HCT116 (cell line): Measurements from ENCODE around the gene ZRANB1. TPM values are rescaled to one million over a fixed set of nuclear protein-coding genes. Genes with fewer than 3 reads are reported as not detected.

Experiments
- ATAC-seq: fragments of 200-7000 bp; cut with Tn5 transposase; 2 replicates; pipeline ENCODE4 v1.9.1; 2020; ENCODE audit warnings: mild to moderate bottlenecking, moderate library complexity
- BruUV-seq: library from RNA; stranded (reverse); fragments of 400-500 nt; replicated peaks from 2 replicates; lab custom pipeline; 2021; lab: Mats Ljungman, UMichigan
- CTCF ChIA-PET: fragments of 300-600 bp; sonication (Branson Sonifier 250); formaldehyde crosslinking; loops from one replicate; lab custom pipeline; 2021; ENCODE audit warnings: antibody characterized with exemption; lab: Charles Lee
- POLR2A ChIA-PET: fragments of 300-600, 350-600 bp; sonication (Branson Sonifier 250); formaldehyde crosslinking; loops from one replicate; lab custom pipeline; 2021; ENCODE audit warnings: antibody characterized with exemption; lab: Charles Lee
- RAD21 ChIA-PET, 2 experiments: fragments of 300-600 bp; sonication (Branson Sonifier 250); formaldehyde crosslinking; loops; one replicate each; lab custom pipeline; 2023; ENCODE audit warnings: low total read pairs in 2 of 2; ENCODE audit not compliant: uncharacterized antibody in 2 of 2, unreplicated experiment in 2 of 2, low non-redundant PET in 1 of 2; lab: Charles Lee
- DNase-seq: peaks from one replicate; pipeline ENCODE4 v3.0.0-alpha.2; 2010; ENCODE audit warnings: low read depth, low spot score
- H2AFZ ChIP-seq: fragments of 200-600 bp; shearing (Covaris generic), sonication (generic); 2 replicates; pipeline ENCODE4 v1.6.1; 2017; ENCODE audit warnings: low read depth, mixed run types, mixed read lengths, antibody characterized with exemption, low read length; ENCODE audit not compliant: poor library complexity, severe bottlenecking
- H3K27ac ChIP-seq: 2 replicates; pipeline ENCODE4 v1.5.1; 2012; ENCODE audit warnings: low read depth, low read length
- H3K27me3 ChIP-seq: fragments of 200-600 bp; sonication (generic); 2 replicates; pipeline ENCODE4 v1.6.1; 2016; ENCODE audit warnings: mixed run types, low read length, mixed read lengths; ENCODE audit not compliant: insufficient read depth
- H3K36me3 ChIP-seq, 2 experiments: fragments of 200-500 bp in 1 of 2; fragments of 200-600 bp in 1 of 2; sonication (Bioruptor generic) in 1 of 2; sonication (generic) in 1 of 2; 2 replicates each; pipeline versions ENCODE4 v1.5.1 to v1.6.1; 2014 to 2016; ENCODE audit warnings: low read length in 2 of 2, inconsistent platforms in 1 of 2, mixed read lengths in 1 of 2, mixed run types in 1 of 2; ENCODE audit not compliant: insufficient read depth in 2 of 2, control insufficient read depth in 1 of 2
- H3K4me1 ChIP-seq, 2 experiments: fragments of 200-600 bp in 1 of 2; sonication (generic) in 1 of 2; 2 replicates each; pipeline versions ENCODE4 v1.5.1 to v1.6.1; 2012 to 2017; ENCODE audit warnings: low read length in 2 of 2, inconsistent platforms in 1 of 2, mild to moderate bottlenecking in 1 of 2, mixed read lengths in 1 of 2, mixed run types in 1 of 2, moderate library complexity in 1 of 2; ENCODE audit not compliant: insufficient read depth in 2 of 2, control insufficient read depth in 1 of 2
- H3K4me2 ChIP-seq: fragments of 200-600 bp; sonication (generic); 2 replicates; pipeline ENCODE4 v1.6.1; 2017; ENCODE audit warnings: mixed run types, low read length, mixed read lengths
- H3K4me3 ChIP-seq, 2 experiments: fragments of 200-600 bp in 1 of 2; sonication (generic) in 1 of 2; replicated peaks in 1 of 2; 2 replicates each; pipeline ENCODE4 v1.5.1; 2011 to 2016; ENCODE audit warnings: low read length in 2 of 2, control low read depth in 1 of 2, low read depth in 1 of 2, mild to moderate bottlenecking in 1 of 2, mixed read lengths in 1 of 2, mixed run types in 1 of 2
- H3K79me2 ChIP-seq: fragments of 200-600 bp; sonication (generic); 2 replicates; pipeline ENCODE4 v1.6.1; 2017; ENCODE audit warnings: mild to moderate bottlenecking, mixed run types, low read length, moderate library complexity, mixed read lengths; ENCODE audit not compliant: insufficient read depth
- H3K9ac ChIP-seq: fragments of 200-600 bp; sonication (generic); 2 replicates; pipeline ENCODE4 v1.6.1; 2016; ENCODE audit warnings: low read length, mixed read lengths
- H3K9me2 ChIP-seq: fragments of 200-600 bp; sonication (generic), shearing (Covaris generic); 2 replicates; pipeline ENCODE4 v1.6.1; 2017; ENCODE audit warnings: mixed run types, mild to moderate bottlenecking, moderate library complexity; ENCODE audit not compliant: insufficient read depth
- H3K9me3 ChIP-seq, 2 experiments: fragments of 200-500 bp in 1 of 2; fragments of 200-600 bp in 1 of 2; sonication (Bioruptor generic) in 1 of 2; sonication (generic) in 1 of 2; 2 replicates each; pipeline ENCODE4 v1.6.1; 2014 to 2017; ENCODE audit warnings: low read length in 2 of 2, mixed read lengths in 2 of 2, inconsistent platforms in 1 of 2, low read depth in 1 of 2, mild to moderate bottlenecking in 1 of 2, mixed run types in 1 of 2, moderate library complexity in 1 of 2; ENCODE audit not compliant: control insufficient read depth in 1 of 2, insufficient read depth in 1 of 2
- H4K20me1 ChIP-seq: fragments of 200-600 bp; sonication (generic), shearing (Covaris generic); 2 replicates; pipeline ENCODE4 v1.6.1; 2017; ENCODE audit warnings: mixed run types, mild to moderate bottlenecking, moderate library complexity; ENCODE audit not compliant: insufficient read depth
- CBX3 ChIP-seq: IDR thresholded peaks from 2 replicates; pipeline ENCODE4 v1.6.1; 2012; ENCODE audit warnings: low read depth
- CEBPB ChIP-seq: IDR thresholded peaks from 2 replicates; pipeline ENCODE4 v1.6.1; 2012; ENCODE audit warnings: low read depth
- ELF1 ChIP-seq: IDR thresholded peaks from 2 replicates; pipeline ENCODE4 v1.6.1; 2012; ENCODE audit warnings: low read depth, borderline replicate concordance
- EZH2 ChIP-seq: fragments of 200-600 bp; sonication (generic); IDR thresholded peaks from 2 replicates; pipeline ENCODE4 v1.6.1; 2017; ENCODE audit warnings: antibody characterized with exemption, mixed run types
- EZH2phosphoT487 ChIP-seq: fragments of 200-600 bp; IDR thresholded peaks from 2 replicates; pipeline ENCODE4 v1.6.1; 2018; ENCODE audit warnings: antibody characterized with exemption, borderline replicate concordance
- FOSL1 ChIP-seq: IDR thresholded peaks from 2 replicates; pipeline ENCODE4 v1.6.1; 2012; ENCODE audit warnings: low read depth
- POLR2A ChIP-seq: IDR thresholded peaks from 2 replicates; pipeline ENCODE4 v1.7.0; 2011; ENCODE audit warnings: borderline replicate concordance; ENCODE audit not compliant: insufficient read depth, insufficient read length; ENCODE audit errors: extremely low read depth
- RAD21 ChIP-seq: IDR thresholded peaks from 2 replicates; pipeline ENCODE4 v1.6.1; 2012; ENCODE audit warnings: low read depth, mild to moderate bottlenecking
- REST ChIP-seq: IDR thresholded peaks from 2 replicates; pipeline ENCODE4 v1.6.1; 2012; ENCODE audit warnings: low read depth
- SIN3A ChIP-seq: IDR thresholded peaks from 2 replicates; pipeline ENCODE4 v1.6.1; 2012; ENCODE audit warnings: low read depth
- SRF ChIP-seq: IDR thresholded peaks from 2 replicates; pipeline ENCODE4 v1.6.1; 2012; ENCODE audit warnings: low read depth
- TCF7L2 ChIP-seq: IDR thresholded peaks from 2 replicates; pipeline ENCODE4 v1.7.0; 2011; ENCODE audit warnings: borderline replicate concordance, inconsistent platforms; ENCODE audit not compliant: insufficient read depth, insufficient read length; ENCODE audit errors: extremely low read depth
- YY1 ChIP-seq: IDR thresholded peaks from 2 replicates; pipeline ENCODE4 v1.6.1; 2011; ENCODE audit warnings: low read length, low read depth, moderate library complexity, mild to moderate bottlenecking; ENCODE audit not compliant: insufficient replicate concordance; ENCODE audit errors: extremely low read depth
- ZFX ChIP-seq: fragments of 450-650 bp; IDR thresholded peaks from 2 replicates; pipeline ENCODE4 v1.6.1; 2017
- ZNF274 ChIP-seq: fragments of 200-500 bp; sonication (Bioruptor generic); IDR thresholded peaks from 2 replicates; pipeline ENCODE4 v1.6.1; 2014; ENCODE audit warnings: mild to moderate bottlenecking, low read depth, low read length, inconsistent platforms
- intact Hi-C: fragments of 100-400 bp; cut with micrococcal nuclease; formaldehyde crosslinking; loops from 2 replicates; pipeline ENCODE4 v1.10.0; 2022
- total RNA-seq: library from RNA; stranded (reverse); gene quantifications from one replicate; pipeline ENCODE4 v1.2.1, GENCODE V29; 2021; ENCODE audit not compliant: unreplicated experiment
- TF ChIP-seq, protein P1 (sequence below): IDR thresholded peaks from 2 replicates; pipeline ENCODE4 v1.6.1; 2012
- TF ChIP-seq, protein P2 (sequence below), 3 experiments: fragments of 200-600 bp in 1 of 3; sonication (generic) in 1 of 3; IDR thresholded peaks in 2 of 3; conservative IDR thresholded peaks in 1 of 3; 2 replicates each; pipeline ENCODE4 v1.5.1; 2012 to 2017; ENCODE audit warnings: low read depth in 2 of 3, low read length in 2 of 3, antibody characterized with exemption in 1 of 3, borderline replicate concordance in 1 of 3, control low read depth in 1 of 3, mild to moderate bottlenecking in 1 of 3, mixed read lengths in 1 of 3, mixed run types in 1 of 3, moderate library complexity in 1 of 3; ENCODE audit not compliant: insufficient read depth in 1 of 3
- TF ChIP-seq, protein P3 (sequence below): IDR thresholded peaks from 2 replicates; pipeline ENCODE4 v1.6.1; 2011; ENCODE audit warnings: mild to moderate bottlenecking, low read length, moderate library complexity; ENCODE audit not compliant: insufficient replicate concordance; ENCODE audit errors: extremely low read depth

ZRANB1 gene
- total RNA-seq, 1 experiment from 2014 or later, result 23.9 TPM

- ChIA-PET POLR2A (no interaction called here), RAD21 (no interaction called here), CTCF (no interaction called here)
- no peak overlapping the region for H3K27ac ChIP-seq
- peaks cover 5% of the 10 kb centered on the region in 2 experiments; a peak in 2 of 4 replicates for H3K36me3 ChIP-seq
- H3K4me3 ChIP-seq, result no peak overlapping the region
- H3K9me3 ChIP-seq, result no peaks in the 10 kb centered on the region
- ATAC-seq, result no peak
- no peaks in the 10 kb centered on the region for H3K4me1 ChIP-seq
- no peak for DNase-seq
- H3K79me2 ChIP-seq, result peaks cover 76% of the 10 kb centered on the region
- no peaks in the 10 kb centered on the region for H3K27me3 ChIP-seq
- BruUV-seq, result no TSS peak
- 0 out of 2 replicates have a peak, but pooled peaks cover 8% of the 10 kb centered on the region for H4K20me1 ChIP-seq
- no peak overlapping the region for H3K4me2 ChIP-seq
- TF ChIP-seq RAD21 (no peak), CEBPB (no peak), SRF (no peak), ZFX (no peak; the same call in 1 of the 2 replicates), ELF1 (no peak), FOSL1 (no peak), REST (no peak), SIN3A (no peak), EZH2 (no peak), ZNF274 (no peak), CBX3 (no peak), YY1 (no peak), EZH2phosphoT487 (no peak), TCF7L2 (no peak), POLR2A (no peak)
- TF ChIP-seq, protein P1, sequence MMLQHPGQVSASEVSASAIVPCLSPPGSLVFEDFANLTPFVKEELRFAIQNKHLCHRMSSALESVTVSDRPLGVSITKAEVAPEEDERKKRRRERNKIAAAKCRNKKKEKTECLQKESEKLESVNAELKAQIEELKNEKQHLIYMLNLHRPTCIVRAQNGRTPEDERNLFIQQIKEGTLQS, result no peak
- TF ChIP-seq, protein P2, sequence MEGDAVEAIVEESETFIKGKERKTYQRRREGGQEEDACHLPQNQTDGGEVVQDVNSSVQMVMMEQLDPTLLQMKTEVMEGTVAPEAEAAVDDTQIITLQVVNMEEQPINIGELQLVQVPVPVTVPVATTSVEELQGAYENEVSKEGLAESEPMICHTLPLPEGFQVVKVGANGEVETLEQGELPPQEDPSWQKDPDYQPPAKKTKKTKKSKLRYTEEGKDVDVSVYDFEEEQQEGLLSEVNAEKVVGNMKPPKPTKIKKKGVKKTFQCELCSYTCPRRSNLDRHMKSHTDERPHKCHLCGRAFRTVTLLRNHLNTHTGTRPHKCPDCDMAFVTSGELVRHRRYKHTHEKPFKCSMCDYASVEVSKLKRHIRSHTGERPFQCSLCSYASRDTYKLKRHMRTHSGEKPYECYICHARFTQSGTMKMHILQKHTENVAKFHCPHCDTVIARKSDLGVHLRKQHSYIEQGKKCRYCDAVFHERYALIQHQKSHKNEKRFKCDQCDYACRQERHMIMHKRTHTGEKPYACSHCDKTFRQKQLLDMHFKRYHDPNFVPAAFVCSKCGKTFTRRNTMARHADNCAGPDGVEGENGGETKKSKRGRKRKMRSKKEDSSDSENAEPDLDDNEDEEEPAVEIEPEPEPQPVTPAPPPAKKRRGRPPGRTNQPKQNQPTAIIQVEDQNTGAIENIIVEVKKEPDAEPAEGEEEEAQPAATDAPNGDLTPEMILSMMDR (IDR thresholded peaks at IDR 0.05 in 2 of 3, conservative IDR thresholded peaks at IDR 0.05 in 1 of 3; ENCODE audit: borderline replicate concordance in 1 of 3, insufficient read depth in 1 of 3, low read depth in 2 of 3, low read length in 2 of 3), result no peak
- TF ChIP-seq, protein P3, sequence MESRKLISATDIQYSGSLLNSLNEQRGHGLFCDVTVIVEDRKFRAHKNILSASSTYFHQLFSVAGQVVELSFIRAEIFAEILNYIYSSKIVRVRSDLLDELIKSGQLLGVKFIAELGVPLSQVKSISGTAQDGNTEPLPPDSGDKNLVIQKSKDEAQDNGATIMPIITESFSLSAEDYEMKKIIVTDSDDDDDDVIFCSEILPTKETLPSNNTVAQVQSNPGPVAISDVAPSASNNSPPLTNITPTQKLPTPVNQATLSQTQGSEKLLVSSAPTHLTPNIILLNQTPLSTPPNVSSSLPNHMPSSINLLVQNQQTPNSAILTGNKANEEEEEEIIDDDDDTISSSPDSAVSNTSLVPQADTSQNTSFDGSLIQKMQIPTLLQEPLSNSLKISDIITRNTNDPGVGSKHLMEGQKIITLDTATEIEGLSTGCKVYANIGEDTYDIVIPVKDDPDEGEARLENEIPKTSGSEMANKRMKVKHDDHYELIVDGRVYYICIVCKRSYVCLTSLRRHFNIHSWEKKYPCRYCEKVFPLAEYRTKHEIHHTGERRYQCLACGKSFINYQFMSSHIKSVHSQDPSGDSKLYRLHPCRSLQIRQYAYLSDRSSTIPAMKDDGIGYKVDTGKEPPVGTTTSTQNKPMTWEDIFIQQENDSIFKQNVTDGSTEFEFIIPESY, result no peak
- no peaks in the 10 kb centered on the region for H3K9me2 ChIP-seq
- no peak overlapping the region for H2AFZ ChIP-seq
- intact Hi-C loops, result no loop called here
- H3K9ac ChIP-seq, result no peak overlapping the region
Observed at GRCh38 chr10:125022671-125023070, 80.7 kb downstream of the ZRANB1 start.
